Colon (tissue), 2 donors: Measurements from ENCODE around the gene CARD16.
"Not testable (repeated sequence)": the region's sequence is repeated elsewhere in the genome, so short reads cannot be mapped to it uniquely, and the experiment has no call there.

ENCODE experiments used
- FAIRE-seq: peaks from 2 replicates; lab custom pipeline; 2012; peaks lifted over from hg19 to GRCh38; lab: Jason Lieb, UNC
- donor health status: control.
- donor health status: control.

Gene CARD16

DNA sequence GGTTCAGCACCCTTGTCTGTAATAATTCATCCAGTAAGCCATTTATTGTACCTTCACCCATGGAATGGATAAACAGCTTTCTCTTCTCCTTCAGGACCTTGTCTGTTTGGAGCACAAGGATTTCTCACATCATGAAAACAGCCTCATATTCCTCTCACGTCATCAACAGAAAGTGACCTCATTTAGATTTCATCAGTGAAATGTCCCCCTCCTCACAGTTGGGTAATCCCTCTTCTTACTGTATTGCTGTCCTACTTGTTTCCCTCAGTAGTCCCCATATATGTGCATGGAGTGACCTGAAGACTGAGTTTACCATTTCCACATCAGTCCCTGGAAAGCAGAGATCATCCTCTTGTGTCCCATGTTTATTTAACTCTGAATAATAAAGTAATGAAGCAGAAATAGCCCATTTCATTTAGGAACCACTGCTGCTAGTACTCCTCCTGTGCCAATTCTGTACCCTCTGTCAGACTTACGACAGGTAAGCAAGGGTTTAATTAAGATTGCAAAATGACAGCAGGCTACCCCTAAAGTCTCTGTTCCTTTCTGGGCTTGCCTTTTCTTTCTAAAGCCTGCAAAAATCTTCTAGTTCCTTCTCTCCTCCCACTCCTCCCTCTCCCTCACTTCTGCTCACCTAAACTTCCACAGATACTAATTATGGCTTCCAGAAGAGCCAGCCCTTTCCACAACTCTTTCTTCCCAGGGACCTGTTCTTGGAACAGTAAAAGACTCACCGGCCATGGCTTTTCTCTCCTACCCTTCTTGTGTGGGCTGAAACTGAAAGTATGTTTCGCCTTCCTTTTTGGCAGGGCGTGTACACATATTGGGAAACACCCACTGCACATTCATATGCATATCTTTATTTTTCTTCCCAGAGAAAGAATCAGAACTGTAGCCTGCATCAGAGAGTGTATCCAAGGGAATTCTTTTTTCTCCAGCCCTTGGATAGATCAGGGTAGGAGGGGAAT is at the start of gene CARD16:
Gene CARD16 (minus strand): TSS at position 779 of the 968 bp plus-strand sequence. CDS start 38 bp downstream, at position 741.
- peak; percentile 21 for FAIRE-seq

DNA sequence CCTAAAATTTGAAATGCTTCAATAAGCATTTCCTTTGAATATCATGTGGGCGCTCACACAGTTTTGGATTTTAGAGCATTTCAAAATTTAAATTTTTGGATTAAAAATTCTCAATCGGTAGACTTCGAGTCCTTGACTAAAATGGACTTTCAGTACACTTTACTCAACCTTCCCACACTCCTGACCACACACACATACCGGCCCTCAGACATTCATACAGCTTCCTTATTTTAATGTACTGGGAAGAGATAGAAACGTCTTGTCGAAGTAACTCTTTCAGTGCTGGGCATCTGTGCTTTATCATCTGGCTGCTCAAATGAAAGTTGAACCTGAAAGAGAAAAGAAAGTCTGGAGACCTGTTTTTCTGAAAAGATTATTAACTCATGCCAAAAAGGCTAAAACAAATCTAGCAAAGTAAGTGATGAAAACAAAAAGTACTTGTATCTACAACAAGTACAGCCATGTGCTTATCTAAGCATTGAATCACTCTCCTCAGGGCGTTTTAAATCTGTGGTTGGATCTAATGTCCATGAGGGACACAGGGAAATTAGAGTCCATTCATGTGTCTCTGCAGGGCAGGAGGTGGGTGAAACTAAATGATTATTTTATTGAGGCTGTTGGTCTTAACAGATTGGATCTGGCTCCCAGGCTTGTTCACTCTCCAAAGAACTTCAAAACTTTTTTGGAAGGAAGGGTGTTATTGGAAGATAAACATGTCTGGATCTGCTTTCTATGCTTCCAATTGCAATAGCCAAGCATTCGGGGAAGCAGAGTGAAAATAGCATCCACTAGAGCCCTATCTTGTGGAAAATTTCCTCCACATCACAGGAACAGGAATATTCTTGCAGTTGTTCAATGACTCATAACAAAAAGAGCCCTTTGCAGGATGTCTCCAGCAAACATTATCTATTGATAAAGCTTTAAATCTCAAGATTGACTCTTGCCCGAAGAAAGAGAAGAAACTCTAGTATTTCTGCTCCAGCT is 47.4 kb upstream of the CARD16 start:
- FAIRE-seq = no peak

DNA sequence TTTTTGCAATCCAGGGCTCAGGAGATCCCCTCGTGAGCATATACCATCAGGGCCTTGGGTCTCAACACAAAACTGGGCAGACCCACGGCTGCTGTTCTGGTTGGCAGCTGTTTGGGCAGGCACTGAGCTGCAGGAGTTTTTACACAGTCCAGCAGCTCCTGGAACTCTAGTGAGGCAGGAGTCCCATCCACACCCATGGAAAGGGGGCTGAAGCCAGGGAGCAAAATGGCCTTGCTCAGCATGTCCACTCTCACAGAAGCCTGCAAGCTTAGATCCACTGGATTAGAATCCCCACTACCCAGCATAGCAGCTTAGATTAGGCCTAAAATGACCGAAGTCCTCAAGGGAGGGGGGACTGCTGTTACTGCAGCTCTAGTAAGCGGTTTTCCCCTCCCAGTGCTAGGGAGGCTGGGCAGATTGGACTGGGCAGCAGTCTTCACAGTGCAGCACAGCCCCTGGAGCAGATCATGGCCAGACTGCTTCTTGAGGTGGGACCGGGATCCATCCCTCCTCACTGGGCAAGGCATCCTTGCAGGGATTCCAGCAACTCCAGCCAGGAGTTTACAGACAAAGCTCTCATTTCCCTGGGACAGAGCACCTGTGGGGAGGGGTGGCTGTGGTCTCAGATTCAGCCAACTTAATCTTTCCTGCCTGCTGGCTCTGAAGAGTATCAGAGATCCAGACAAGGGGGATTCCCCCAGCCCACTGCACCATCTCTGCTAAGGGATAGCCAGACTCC is 36.4 kb upstream of the CARD16 start:
- no peak for FAIRE-seq

DNA sequence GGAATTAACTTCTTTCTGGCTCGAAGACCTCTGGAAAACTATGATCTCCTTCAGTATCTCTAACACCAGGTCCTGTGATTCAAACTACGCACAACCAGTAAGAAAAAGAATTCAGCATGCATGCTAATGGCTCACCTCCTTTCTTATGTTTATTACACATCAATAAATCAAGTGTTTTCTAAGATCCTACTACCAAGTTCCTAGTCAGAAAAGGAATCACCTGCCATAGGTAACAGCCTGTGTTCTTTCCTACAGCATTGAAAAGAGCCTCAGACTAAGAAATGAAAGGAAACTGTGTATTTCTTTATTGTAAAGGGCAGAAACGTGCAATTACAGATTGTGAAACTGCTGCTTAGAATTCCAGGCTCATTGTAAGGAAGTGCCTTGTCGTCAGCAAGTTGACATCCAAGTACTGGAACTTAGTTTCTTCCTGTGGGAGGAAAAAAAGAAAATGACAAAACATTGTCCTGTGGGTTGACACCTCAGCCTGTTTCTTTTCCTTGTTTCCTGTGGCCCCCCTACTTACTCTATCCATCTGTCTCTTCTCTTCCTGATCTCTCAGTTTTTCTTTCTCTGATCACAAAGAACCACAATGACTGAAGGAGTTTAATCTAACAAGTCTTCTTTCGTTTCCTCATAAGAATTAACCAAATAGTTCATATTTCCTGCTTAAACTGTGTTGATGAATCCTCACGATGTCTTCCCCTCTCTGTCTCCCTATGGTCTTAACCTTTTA is 35.2 kb upstream of the CARD16 start:
- peak; percentile 65 for FAIRE-seq

DNA sequence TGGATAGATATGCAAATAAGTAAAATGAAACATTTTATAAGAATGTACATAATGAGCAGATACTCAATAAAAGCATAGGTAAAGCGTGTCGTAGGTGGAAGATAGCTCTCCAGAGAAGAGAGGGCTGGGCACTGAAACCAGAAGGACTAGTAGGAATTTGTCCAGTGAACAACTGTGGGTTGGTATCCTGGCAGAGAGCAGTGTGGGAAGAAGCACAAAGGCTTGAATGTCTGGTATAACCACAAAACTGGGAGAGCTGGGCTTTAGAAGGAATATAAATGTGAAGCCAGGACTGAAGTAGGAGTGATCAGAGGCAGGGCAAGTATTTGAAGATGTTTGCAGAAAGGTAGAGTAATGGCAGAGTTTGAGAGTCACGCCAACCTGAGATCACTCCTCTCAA is 33.1 kb upstream of the CARD16 start:
- no peak for FAIRE-seq

DNA sequence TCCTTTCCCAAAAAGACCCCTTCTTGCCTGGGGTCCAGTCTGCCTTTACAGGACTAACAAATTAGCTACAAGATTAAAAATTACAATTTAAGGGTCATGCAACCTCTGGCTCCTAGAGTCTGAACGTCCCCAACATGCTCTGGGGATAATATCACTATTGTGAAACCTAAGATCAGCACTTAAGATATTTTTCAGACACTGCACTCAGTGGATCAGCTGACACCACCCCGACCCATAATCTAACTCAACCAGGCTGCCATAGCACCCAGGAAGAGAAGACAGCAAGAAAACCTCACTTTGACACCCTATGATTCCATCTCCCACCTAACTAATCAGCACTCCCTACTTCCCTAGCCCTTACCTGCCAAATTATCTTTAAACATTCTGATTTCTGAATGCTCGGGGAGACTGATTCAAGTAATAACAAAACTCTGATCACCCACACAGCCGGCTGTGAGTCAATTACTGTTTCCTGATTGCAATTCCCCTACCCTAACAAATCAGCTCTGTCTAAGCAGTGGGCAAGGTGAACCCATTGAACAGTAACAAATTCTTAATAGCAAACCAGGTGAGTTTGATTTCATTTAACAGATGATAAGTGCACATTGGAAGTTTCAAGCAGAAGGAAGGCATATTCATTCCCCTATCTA is 32.1 kb upstream of the CARD16 start:
- not testable (repeated sequence) for FAIRE-seq

DNA sequence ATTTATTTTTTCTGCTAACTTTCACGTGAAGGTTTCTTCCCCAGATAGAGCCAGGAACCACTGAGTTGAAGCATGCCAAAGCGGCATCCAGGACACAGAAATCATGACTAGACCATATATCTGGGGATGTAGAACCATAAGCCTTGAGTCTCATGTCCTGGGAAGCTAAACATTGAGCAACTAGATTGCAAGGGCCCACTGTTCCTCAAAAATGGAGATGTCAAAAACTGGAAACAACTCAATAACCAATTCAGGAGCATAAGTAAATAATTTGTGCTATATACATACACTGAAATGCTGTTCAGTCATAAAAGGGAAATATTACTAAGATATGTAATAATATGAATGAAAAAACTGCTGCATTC is 29.0 kb upstream of the CARD16 start:
- FAIRE-seq = no peak

DNA sequence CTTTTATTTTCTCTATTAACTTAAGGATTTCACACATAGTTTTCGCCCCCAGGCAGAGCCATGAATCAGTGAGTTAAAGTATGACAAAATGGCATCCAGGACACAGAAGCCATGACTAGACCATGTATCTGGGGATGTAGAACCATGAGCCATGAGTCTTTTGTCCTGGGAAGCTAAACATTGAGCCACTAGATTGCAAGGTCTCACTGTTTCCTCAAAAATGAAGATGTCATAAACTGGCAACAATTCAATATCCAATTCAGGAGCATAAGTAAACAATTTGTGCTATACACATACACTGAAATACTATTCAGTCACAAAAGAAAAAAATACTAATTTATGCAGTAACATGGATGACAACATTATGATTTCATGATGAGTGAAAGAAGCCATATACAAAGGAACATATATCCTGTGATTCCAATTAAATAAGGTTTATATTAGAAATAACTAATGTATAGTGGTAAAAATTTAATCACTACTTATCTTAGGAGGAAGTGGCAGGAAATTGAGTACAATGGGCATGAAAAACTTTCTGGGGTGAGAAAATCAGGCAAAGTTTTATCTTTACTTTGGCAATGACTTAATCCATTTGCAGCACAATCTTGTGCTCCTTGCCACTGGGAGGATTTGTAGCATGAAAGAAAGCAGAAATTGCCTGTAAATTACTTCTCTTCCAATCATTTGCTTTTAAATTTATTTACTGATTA is 28.5 kb upstream of the CARD16 start:
- FAIRE-seq = no peak

DNA sequence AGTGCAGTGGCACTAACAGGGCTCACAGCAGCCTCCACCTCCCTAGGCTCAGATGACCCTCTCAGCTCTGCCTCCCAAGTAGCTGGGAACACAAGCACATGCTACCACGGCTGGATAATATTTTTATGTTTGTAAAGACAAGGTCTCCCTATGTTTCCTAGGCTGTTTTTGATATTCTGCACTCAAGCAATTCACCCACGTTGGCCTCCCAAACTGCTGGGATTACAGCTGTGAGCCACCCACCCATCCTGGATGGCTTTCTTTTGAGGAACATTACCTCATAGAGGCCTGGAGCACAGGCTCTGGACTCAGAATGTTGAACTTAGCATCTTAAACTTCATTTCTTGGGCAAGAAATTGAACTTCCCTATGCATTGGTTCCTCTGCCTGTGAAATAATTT is 26.9 kb upstream of the CARD16 start:
- not testable (repeated sequence) for FAIRE-seq

DNA sequence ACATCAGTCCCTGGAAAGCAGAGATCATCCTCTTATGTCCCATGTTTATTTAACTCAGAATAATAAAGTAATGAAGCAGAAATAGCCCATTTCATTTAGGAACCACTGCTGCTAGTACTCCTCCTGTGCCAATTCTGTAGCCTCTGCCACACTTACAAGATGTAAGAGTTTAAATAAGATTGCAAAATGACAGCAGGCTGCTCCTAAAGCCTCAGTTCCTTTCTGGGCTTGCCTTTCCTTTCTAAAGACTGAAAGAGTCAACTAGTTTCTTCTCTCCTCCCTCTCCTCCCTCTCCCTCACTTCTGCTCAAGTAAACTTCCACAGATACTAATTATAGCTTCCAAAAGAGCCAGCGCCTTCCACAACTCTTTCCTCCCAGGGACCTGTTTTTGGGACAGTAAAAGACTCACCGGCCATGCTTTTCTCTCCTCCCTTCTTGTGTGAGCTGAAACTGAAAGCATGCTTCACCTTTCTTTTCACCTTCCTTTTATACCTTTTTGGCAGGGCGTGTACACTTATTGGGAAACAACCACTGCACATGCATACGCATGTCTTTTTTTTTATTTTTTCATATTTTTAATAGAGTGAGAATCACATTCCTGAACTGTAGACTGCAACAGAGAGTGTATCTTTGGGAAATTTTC is 26.1 kb upstream of the CARD16 start:
- no peak for FAIRE-seq

DNA sequence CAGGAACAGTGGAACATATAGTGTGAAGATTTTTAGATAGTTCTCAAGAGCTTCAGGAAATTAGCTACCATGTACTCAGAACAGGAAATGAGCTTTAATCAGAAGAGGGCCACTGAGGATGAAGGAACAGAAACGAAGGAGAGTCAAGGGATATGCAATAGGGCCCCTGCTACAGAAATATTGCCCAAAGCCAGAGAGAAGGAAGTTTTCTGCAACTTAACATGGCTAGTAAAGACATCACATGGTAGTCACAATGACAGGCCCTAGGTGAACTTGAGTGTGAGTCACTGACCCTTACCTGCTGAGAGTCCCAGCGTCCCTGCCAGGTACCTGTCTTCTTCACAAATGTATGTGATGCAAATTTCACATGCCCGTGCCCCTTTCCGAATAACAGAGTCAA is 25.2 kb upstream of the CARD16 start:
- FAIRE-seq = no peak

DNA sequence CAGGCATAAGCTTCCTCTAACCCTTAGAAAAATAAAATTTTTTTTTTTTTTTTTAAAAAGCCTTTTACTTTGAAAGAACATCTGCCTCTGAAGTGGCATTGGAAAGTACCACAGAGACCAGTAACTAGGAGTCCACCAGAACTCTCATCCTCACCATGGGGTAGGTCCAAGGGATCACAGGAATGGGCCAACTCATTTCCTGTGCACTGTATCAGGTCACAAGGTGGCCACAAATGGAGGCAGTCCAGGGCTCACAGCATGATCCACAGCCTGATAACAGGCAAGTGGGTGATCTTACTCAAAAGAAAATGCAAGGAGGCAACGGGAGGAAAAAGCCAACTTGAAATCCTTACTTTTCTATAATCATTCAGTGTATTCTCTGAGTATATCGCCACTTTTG is 24.6 kb upstream of the CARD16 start:
- not testable (repeated sequence) for FAIRE-seq

DNA sequence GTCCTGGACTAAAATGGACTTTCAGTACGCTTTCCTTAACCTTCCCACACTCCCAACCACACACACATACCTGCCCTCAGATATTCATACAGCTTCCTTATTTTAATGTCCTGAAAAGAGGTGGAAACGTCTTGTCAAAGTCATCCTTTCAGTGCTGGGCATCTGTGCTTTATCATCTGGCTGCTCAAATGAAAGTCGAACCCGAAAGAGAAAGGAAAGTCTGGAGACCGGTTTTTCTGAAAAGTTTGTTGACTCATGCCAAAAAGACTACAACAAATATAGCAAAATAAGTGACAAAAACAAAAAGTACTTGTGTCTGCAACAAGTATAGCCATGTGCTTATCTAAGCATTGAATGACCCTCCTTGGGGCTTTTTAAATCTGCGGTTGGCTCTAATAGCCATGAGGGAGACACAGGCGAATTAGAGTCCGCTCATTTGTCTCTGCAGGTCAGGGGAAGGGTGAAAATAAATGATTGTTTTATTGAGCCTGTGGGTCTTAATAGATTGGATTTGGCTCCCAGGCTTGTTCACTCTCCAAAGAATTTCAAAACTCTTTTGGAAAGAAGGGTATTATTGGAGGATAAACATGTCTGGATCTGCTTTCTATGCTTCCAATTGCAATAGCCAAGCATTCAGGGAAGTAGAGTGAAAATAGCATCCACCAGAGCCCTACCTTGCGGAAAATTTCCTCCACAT is 18.3 kb upstream of the CARD16 start:
- not testable (repeated sequence) for FAIRE-seq

DNA sequence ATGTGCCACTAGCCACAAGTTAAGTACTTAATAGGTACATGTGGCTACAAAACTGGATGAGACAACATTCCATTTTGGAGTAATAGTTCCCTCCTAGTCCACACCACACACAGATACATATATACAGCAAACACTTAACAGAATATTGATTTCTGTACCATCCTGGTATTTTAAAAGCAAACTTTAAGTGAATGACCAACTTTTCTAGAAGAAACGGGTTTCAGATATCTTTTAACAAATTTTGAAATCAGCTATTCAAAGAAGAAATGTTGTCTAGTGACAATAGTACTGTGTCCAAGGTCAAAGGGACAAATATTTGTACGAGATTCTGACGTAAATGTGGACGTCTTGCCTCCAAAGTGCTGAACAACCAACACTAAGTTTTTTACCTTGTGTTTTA is 12.3 kb upstream of the CARD16 start:
- FAIRE-seq = no peak

DNA sequence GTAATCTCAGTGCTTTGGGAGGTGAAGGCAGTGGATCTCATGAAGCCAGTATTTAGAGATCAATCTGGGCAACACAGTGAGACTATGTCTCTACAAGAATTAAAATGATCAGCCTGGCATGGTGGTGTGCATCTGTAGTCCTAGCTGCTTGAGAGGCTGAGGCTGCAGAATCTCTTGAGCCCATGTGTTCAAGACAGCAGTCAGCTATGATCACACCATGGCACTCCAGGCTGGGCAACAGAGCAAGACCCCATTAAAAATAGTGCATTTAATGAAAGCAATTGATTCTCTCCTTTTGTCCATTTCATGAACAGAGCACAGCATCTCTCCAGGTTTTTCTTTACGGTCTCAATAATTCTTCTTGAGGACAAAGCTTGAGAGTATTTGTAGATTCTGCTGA is 11.3 kb upstream of the CARD16 start:
- FAIRE-seq = no peak

DNA sequence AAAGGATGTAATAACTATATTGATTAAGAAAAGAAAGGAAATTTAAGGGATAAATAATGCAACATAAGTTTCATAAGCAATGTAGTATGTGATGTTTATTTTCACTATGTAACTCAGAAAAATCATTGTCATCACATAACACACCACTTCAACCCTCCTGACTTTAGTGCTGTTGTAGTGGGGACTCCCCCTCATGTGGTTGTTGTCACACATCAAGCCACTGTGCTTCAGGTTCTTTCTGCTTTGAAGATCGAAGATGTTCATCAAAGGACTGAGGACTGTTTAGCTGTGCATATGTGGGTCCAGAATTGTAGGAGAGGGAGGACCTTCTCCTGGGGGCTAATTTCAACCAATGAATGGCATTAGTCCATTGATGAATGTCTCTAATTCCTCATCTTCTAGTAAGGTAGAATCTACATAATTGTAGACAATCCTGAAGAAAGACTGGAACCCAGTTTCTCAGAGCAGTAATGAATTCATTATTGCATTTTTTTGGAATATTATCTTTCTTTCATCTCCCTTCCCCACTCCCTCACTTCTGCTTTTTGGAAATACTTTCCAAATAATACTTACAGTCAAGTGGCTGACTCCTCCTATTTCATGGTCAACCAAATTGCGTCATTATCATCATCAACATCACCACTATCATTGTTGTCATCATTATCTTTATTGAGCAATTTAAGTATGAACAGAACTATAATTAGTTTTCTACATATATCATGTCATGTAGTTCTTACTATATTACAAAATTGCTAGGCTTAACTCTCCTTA is 9.8 kb upstream of the CARD16 start:
- FAIRE-seq = no peak

DNA sequence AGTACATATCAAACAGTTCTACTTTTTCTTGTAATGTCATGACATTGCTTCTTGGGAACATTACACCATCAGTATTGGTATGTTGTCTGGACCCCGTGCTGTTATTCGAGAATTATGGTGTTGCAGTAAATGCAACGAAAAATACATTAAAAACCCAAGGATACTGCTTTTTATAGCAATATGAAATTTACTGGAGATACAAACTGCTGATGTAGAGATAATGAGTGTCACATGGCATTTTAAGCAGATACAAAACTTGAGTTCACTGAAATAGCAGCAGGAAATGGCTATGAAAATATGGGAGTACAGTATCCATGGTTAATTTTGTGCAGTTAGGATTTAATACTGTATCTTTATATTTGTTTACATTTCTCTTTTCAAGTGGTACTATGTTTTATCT is 7.4 kb upstream of the CARD16 start:
- no peak for FAIRE-seq

DNA sequence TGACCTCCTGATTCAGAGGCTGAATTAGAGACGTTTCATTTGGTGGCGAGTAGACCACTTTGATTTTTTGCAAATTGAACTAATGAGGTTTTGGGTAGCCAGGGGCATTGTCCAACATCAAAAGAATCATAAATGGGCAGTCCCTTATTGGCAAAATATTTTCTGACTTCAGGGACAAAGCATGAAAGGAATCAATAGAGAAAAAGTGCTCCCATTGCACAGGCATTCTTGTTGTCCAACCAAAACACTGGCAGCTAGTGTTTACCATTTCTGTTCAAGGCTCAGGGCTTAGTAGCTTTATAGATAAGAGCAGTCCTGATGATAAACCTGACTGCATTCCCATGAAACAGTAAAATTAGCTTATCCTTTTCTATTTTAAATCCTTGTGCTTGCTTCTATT is 6.4 kb upstream of the CARD16 start:
- FAIRE-seq = no peak
